ENCODE data around the gene CYP19A1. TPM values are rescaled to one million over a fixed set of nuclear protein-coding genes. Genes with fewer than 3 reads are reported as not detected.

Gene CYP19A1
- polyA plus RNA-seq, 2 donors = 0.05 TPM; not detected in 1

- Histone ChIP-seq H3K4me1 (ENCODE audit: control insufficient read depth in 2 of 2, insufficient read depth in 2 of 2, low read length in 1 of 2) (no peaks in the 10 kb centered on the region), H3K4me3 (ENCODE audit: low read depth in 1 of 2, low read length in 2 of 2) (no peak overlapping the region), H3K27ac (ENCODE audit: low read depth in 2 of 2, low read length in 1 of 2) (no peak overlapping the region), H3K36me3 (ENCODE audit: control insufficient read depth in 2 of 2, insufficient read depth in 2 of 2, low read length in 1 of 2) (no peaks in the 10 kb centered on the region), H3K9me3 (ENCODE audit: control insufficient read depth in 2 of 2, insufficient read depth in 1 of 2, low read depth in 1 of 2, low read length in 1 of 2) (no peaks in the 10 kb centered on the region), H3K27me3 (ENCODE audit: control insufficient read depth in 1 of 2, insufficient read depth in 2 of 2, low read length in 2 of 2) (no peaks in the 10 kb centered on the region)
- WGBS, 2 donors = 57 to 68% methylated on average over 1 of the region's 1 CpG
Observed at GRCh38 chr15:51180534-51180933, 157.9 kb downstream of the CYP19A1 start.

GRCh38 chr15:51180011-51180410 lies 158.4 kb downstream of the CYP19A1 start:
- Histone ChIP-seq H3K9me3 (ENCODE audit: control insufficient read depth in 2 of 2, insufficient read depth in 1 of 2, low read depth in 1 of 2, low read length in 1 of 2) (no peaks in the 10 kb centered on the region), H3K4me3 (ENCODE audit: low read depth in 1 of 2, low read length in 2 of 2) (no peak overlapping the region), H3K4me1 (ENCODE audit: control insufficient read depth in 2 of 2, insufficient read depth in 2 of 2, low read length in 1 of 2) (no peaks in the 10 kb centered on the region), H3K27ac (ENCODE audit: low read depth in 2 of 2, low read length in 1 of 2) (no peak overlapping the region), H3K27me3 (ENCODE audit: control insufficient read depth in 1 of 2, insufficient read depth in 2 of 2, low read length in 2 of 2) (no peaks in the 10 kb centered on the region), H3K36me3 (ENCODE audit: control insufficient read depth in 2 of 2, insufficient read depth in 2 of 2, low read length in 1 of 2) (no peaks in the 10 kb centered on the region)
- 75 to 77% methylated on average over 3 of the region's 3 CpGs for WGBS, 2 donors

- Histone ChIP-seq H3K27me3 (ENCODE audit: control insufficient read depth in 1 of 2, insufficient read depth in 2 of 2, low read length in 2 of 2) (no peaks in the 10 kb centered on the region), H3K9me3 (ENCODE audit: control insufficient read depth in 2 of 2, insufficient read depth in 1 of 2, low read depth in 1 of 2, low read length in 1 of 2) (no peaks in the 10 kb centered on the region), H3K4me1 (ENCODE audit: control insufficient read depth in 2 of 2, insufficient read depth in 2 of 2, low read length in 1 of 2) (no peaks in the 10 kb centered on the region), H3K4me3 (ENCODE audit: low read depth in 1 of 2, low read length in 2 of 2) (no peak overlapping the region), H3K36me3 (ENCODE audit: control insufficient read depth in 2 of 2, insufficient read depth in 2 of 2, low read length in 1 of 2) (no peaks in the 10 kb centered on the region), H3K27ac (ENCODE audit: low read depth in 2 of 2, low read length in 1 of 2) (no peak overlapping the region)
- 12 to 13% methylated on average over 3 of the region's 3 CpGs for WGBS, 2 donors
Observed at GRCh38 chr15:51172193-51172592, 166.2 kb downstream of the CYP19A1 start.

GRCh38 chr15:51171634-51171932 lies 166.8 kb downstream of the CYP19A1 start:
- H3K27me3 ChIP-seq (ENCODE audit: control insufficient read depth in 1 of 2, insufficient read depth in 2 of 2, low read length in 2 of 2) = no peaks in the 10 kb centered on the region
- H3K4me1 ChIP-seq (ENCODE audit: control insufficient read depth in 2 of 2, insufficient read depth in 2 of 2, low read length in 1 of 2) = no peaks in the 10 kb centered on the region
- H3K27ac ChIP-seq (ENCODE audit: low read depth in 2 of 2, low read length in 1 of 2) = no peak overlapping the region
- WGBS, 2 donors = 60 to 68% methylated on average over 3 of the region's 3 CpGs
- H3K4me3 ChIP-seq (ENCODE audit: low read depth in 1 of 2, low read length in 2 of 2) = no peak overlapping the region
- H3K9me3 ChIP-seq (ENCODE audit: control insufficient read depth in 2 of 2, insufficient read depth in 1 of 2, low read depth in 1 of 2, low read length in 1 of 2) = no peaks in the 10 kb centered on the region
- H3K36me3 ChIP-seq (ENCODE audit: control insufficient read depth in 2 of 2, insufficient read depth in 2 of 2, low read length in 1 of 2) = no peaks in the 10 kb centered on the region

GRCh38 chr15:51170882-51171633 lies 167.3 kb downstream of the CYP19A1 start:
- Histone ChIP-seq H3K4me1 (ENCODE audit: control insufficient read depth in 2 of 2, insufficient read depth in 2 of 2, low read length in 1 of 2) (no peaks in the 10 kb centered on the region), H3K36me3 (ENCODE audit: control insufficient read depth in 2 of 2, insufficient read depth in 2 of 2, low read length in 1 of 2) (no peaks in the 10 kb centered on the region), H3K27ac (ENCODE audit: low read depth in 2 of 2, low read length in 1 of 2) (no peak overlapping the region), H3K4me3 (ENCODE audit: low read depth in 1 of 2, low read length in 2 of 2) (no peak overlapping the region), H3K9me3 (ENCODE audit: control insufficient read depth in 2 of 2, insufficient read depth in 1 of 2, low read depth in 1 of 2, low read length in 1 of 2) (no peaks in the 10 kb centered on the region), H3K27me3 (ENCODE audit: control insufficient read depth in 1 of 2, insufficient read depth in 2 of 2, low read length in 2 of 2) (no peaks in the 10 kb centered on the region)
- WGBS, 2 donors = 64 to 65% methylated on average over 11 of the region's 11 CpGs

GRCh38 chr15:51168700-51169099 lies 169.7 kb downstream of the CYP19A1 start:
- H3K4me3 ChIP-seq (ENCODE audit: low read depth in 1 of 2, low read length in 2 of 2) = no peak overlapping the region
- H3K9me3 ChIP-seq (ENCODE audit: control insufficient read depth in 2 of 2, insufficient read depth in 1 of 2, low read depth in 1 of 2, low read length in 1 of 2) = no peaks in the 10 kb centered on the region
- no peaks in the 10 kb centered on the region for H3K36me3 ChIP-seq (ENCODE audit: control insufficient read depth in 2 of 2, insufficient read depth in 2 of 2, low read length in 1 of 2)
- no peaks in the 10 kb centered on the region for H3K27me3 ChIP-seq (ENCODE audit: control insufficient read depth in 1 of 2, insufficient read depth in 2 of 2, low read length in 2 of 2)
- no peak overlapping the region for H3K27ac ChIP-seq (ENCODE audit: low read depth in 2 of 2, low read length in 1 of 2)
- no peaks in the 10 kb centered on the region for H3K4me1 ChIP-seq (ENCODE audit: control insufficient read depth in 2 of 2, insufficient read depth in 2 of 2, low read length in 1 of 2)

GRCh38 chr15:51163843-51164242 lies 174.6 kb downstream of the CYP19A1 start:
- Histone ChIP-seq H3K9me3 (ENCODE audit: control insufficient read depth in 2 of 2, insufficient read depth in 1 of 2, low read depth in 1 of 2, low read length in 1 of 2) (no peaks in the 10 kb centered on the region), H3K4me1 (ENCODE audit: control insufficient read depth in 2 of 2, insufficient read depth in 2 of 2, low read length in 1 of 2) (no peaks in the 10 kb centered on the region), H3K27me3 (ENCODE audit: control insufficient read depth in 1 of 2, insufficient read depth in 2 of 2, low read length in 2 of 2) (no peaks in the 10 kb centered on the region), H3K36me3 (ENCODE audit: control insufficient read depth in 2 of 2, insufficient read depth in 2 of 2, low read length in 1 of 2) (no peaks in the 10 kb centered on the region), H3K27ac (ENCODE audit: low read depth in 2 of 2, low read length in 1 of 2) (no peak overlapping the region), H3K4me3 (ENCODE audit: low read depth in 1 of 2, low read length in 2 of 2) (no peak overlapping the region)
- WGBS, 2 donors = 68 to 71% methylated on average over 9 of the region's 9 CpGs

GRCh38 chr15:51162865-51163762 lies 175.3 kb downstream of the CYP19A1 start:
- H3K9me3 ChIP-seq (ENCODE audit: control insufficient read depth in 2 of 2, insufficient read depth in 1 of 2, low read depth in 1 of 2, low read length in 1 of 2) = no peaks in the 10 kb centered on the region
- no peak overlapping the region for H3K4me3 ChIP-seq (ENCODE audit: low read depth in 1 of 2, low read length in 2 of 2)
- H3K36me3 ChIP-seq (ENCODE audit: control insufficient read depth in 2 of 2, insufficient read depth in 2 of 2, low read length in 1 of 2) = no peaks in the 10 kb centered on the region
- H3K27me3 ChIP-seq (ENCODE audit: control insufficient read depth in 1 of 2, insufficient read depth in 2 of 2, low read length in 2 of 2) = no peaks in the 10 kb centered on the region
- 3% methylated on average over 8 of the region's 8 CpGs for WGBS, 2 donors
- H3K27ac ChIP-seq (ENCODE audit: low read depth in 2 of 2, low read length in 1 of 2) = no peak overlapping the region
- H3K4me1 ChIP-seq (ENCODE audit: control insufficient read depth in 2 of 2, insufficient read depth in 2 of 2, low read length in 1 of 2) = no peaks in the 10 kb centered on the region

GRCh38 chr15:51161491-51162220 lies 176.7 kb downstream of the CYP19A1 start:
- Histone ChIP-seq H3K27me3 (ENCODE audit: control insufficient read depth in 1 of 2, insufficient read depth in 2 of 2, low read length in 2 of 2) (no peaks in the 10 kb centered on the region), H3K36me3 (ENCODE audit: control insufficient read depth in 2 of 2, insufficient read depth in 2 of 2, low read length in 1 of 2) (no peaks in the 10 kb centered on the region), H3K4me1 (ENCODE audit: control insufficient read depth in 2 of 2, insufficient read depth in 2 of 2, low read length in 1 of 2) (no peaks in the 10 kb centered on the region), H3K4me3 (ENCODE audit: low read depth in 1 of 2, low read length in 2 of 2) (no peak overlapping the region), H3K27ac (ENCODE audit: low read depth in 2 of 2, low read length in 1 of 2) (no peak overlapping the region), H3K9me3 (ENCODE audit: control insufficient read depth in 2 of 2, insufficient read depth in 1 of 2, low read depth in 1 of 2, low read length in 1 of 2) (no peaks in the 10 kb centered on the region)
- 89 to 93% methylated on average over 3 of the region's 3 CpGs for WGBS, 2 donors

Data from esophagus (tissue), 2 donors.